LNCaP clone FGC (cell line): Measurements from ENCODE around the gene ESPN.

Experiments
- DNase-seq: peaks from one replicate; pipeline ENCODE4 v3.0.0-alpha.2; 2011; ENCODE audit warnings: low read depth
- H3K4me3 ChIP-seq: 2 replicates; pipeline ENCODE4 v1.5.1; 2011; ENCODE audit warnings: mild to moderate bottlenecking, low read depth, low read length, control low read depth
- TF ChIP-seq, protein P1 (sequence below): IDR thresholded peaks from 2 replicates; pipeline ENCODE4 v1.5.1; 2012; ENCODE audit warnings: mild to moderate bottlenecking; ENCODE audit not compliant: control insufficient read depth, insufficient read depth; ENCODE audit errors: extremely low read depth

Gene ESPN

DNA sequence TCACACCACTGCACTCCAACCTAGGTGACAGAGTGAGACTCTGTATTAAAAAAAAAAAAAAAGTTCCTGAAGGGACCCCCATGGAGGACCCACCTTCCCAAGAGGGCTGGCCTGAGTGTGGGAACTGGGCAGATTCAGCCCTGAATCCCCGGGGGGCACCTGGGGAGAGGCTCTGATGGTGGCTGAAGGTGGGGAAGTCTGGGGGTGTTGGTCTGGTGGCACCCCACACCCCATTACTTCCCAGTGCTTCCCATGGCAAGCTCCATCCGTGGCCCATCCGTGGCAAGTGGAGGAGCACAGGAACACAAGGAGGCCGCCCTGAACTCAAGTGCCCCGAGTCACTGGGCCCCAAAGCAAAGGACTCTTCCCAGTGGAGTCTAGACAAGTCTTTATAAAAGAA is 42.2 kb downstream of the ESPN start:
- TF ChIP-seq, protein P1, sequence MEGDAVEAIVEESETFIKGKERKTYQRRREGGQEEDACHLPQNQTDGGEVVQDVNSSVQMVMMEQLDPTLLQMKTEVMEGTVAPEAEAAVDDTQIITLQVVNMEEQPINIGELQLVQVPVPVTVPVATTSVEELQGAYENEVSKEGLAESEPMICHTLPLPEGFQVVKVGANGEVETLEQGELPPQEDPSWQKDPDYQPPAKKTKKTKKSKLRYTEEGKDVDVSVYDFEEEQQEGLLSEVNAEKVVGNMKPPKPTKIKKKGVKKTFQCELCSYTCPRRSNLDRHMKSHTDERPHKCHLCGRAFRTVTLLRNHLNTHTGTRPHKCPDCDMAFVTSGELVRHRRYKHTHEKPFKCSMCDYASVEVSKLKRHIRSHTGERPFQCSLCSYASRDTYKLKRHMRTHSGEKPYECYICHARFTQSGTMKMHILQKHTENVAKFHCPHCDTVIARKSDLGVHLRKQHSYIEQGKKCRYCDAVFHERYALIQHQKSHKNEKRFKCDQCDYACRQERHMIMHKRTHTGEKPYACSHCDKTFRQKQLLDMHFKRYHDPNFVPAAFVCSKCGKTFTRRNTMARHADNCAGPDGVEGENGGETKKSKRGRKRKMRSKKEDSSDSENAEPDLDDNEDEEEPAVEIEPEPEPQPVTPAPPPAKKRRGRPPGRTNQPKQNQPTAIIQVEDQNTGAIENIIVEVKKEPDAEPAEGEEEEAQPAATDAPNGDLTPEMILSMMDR = no peak
- H3K4me3 ChIP-seq = no peak overlapping the region
- no peak for DNase-seq

DNA sequence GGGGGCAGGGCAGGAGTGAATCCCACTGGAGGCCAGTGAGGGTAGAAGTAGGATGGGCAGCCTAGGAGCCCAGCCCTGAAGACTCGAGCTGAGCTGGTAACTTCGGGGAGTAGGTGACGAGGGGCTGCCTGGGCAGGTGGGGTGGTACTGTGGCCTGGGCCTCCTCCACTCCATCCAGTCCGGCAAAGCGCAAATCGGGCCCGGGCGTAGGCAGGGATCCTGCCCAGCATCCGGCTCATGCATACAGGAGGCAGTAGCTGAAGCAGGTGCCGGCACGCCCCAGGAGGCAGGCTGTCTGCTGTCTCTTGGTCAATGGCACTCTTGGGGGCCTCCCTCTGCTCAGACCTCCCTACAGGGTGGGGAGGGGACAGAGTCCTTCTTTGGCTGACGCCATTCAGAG is 42.6 kb downstream of the ESPN start:
- no peak overlapping the region for H3K4me3 ChIP-seq
- no peak for DNase-seq
- TF ChIP-seq, protein P1 = no peak

DNA sequence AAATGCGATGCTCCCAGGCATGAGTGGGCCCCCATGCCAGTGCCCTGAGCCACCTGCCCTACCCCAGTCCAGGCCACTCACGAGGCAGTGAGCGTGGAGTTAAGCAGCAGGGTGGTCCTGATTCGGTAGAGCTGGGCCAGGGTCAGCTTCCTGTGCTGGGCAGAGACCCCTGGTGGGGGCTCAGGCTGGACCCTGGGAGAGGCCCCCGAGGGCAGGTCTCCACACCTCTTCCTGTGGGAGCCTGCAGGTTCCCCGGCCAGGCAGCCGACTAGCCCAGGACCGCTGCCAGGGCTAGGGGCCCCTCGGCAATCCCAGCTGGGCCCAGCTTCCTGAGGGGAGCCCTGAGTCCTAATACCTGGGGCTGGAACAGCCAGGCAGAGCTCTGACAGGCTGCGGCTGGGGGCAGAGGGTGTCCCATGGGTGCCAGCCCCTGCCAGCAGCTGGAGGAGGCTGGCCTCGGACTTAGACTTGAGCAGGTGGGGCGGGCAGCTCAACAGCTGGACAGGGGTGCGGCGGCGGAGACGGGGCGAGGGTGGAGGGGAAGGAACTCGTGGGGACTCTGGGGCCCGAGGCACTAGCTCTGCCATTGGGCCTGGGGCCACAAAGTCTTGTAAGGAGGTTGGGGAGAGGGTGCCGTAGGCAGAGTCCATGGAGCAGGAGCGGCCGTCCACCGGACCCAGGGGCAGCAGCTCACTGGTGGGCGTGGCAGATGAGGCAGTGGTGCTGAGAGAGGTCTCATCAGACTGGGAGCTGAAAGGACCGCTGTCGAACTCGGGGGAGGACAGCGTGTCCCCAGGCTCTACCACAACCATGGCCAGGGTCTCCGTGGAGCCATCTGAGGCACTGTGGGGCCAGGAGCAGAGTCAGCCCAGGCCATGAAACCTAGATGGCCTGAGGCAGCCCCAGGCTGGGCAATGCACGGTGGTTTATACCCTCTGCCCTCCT is 43.4 kb downstream of the ESPN start:
- TF ChIP-seq, protein P1 = no peak
- H3K4me3 ChIP-seq = no peak overlapping the region
- no peak for DNase-seq

- TF ChIP-seq, protein P1 = no peak
- DNase-seq = no peak
- no peak overlapping the region for H3K4me3 ChIP-seq
These were observed 44.3 kb downstream of the ESPN start for GRCh38 chr1:6468729-6469461.

DNA sequence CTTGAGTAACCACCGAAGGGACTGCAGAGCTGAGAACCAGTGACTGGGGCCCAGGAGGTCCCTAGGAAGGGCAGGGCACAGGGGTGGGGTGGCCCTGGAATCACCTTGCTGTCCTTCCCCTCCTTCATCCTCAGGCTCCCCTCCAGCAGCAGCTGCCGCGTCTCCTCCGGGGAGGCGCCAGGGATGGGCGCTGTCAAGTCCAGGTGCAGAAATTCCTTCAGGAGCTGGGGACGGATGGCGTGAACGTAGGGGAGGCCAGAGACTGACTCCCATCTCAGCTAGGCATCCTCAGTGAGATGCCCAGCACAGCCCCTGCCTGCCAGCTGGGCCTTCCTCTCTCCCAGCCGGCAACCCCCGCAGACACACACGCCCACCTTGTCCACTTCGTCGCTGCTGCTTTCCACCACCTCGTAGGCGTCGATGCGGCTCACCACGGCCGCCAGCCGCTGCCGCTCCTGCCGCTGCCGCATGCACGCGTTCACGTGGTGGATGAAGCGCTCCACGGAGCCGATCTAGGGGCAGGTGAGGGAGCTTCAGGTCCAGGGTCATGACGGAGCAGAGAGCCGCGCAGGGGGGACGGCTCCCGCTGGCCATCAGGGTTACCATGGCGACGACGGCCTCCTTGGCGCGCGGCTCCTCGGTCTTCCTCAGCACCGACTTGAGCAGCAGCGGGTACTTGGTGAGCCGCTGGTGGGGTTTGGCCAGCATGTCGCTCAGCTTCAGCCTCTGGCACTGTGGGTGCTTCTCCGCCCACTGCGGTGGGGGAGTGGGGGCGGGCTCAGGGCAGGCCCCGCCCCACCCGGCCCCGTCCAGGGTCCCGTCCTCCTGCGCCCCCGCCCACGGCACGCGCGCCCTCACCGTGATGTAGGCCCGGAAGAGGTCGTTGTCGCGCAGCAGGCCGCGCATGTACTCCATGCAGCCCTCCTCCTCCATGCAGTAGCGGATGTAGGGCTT is 45.8 kb downstream of the ESPN start:
- no peak for DNase-seq
- H3K4me3 ChIP-seq = no peak overlapping the region
- TF ChIP-seq, protein P1 = no peak
